ENCODE data around the gene CHAT.
A peak's percentile ranks its signal among the peaks of the same experiment; 100 is the strongest.

The CHAT gene

DNA sequence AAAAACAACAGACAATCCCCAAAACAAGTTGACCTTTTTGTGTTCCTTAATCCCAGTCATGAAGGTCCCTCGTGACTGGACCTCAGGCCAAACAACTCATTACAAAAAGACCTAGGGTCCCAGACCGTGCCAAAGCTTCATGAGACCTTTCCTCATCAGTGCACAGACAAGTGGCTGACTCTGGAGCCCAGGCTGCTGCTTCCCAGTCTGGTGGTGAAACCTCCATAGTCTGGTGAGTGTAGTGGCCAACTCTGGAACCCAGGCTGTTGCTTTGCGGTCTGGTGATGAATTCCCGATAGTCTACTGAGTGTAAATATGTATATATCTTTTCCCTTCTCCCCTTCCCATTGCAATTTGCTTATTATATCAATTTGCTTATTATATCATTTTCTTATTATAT is 25.9 kb upstream of the CHAT start:
- Histone ChIP-seq H3K18ac (ENCODE audit: low read depth in 1 of 2, low read length in 2 of 2) (no peak overlapping the region), H2BK5ac (ENCODE audit: low read depth, low read length, poor library complexity, severe bottlenecking) (no peak overlapping the region), H3K4me1 (ENCODE audit: control insufficient read depth, insufficient read depth, low read depth, low read length) (no peaks in the 10 kb centered on the region), H3K4me3 (ENCODE audit: insufficient read depth in 1 of 2, low read depth in 1 of 2, low read length in 2 of 2) (no peak overlapping the region), H3K4me2 (ENCODE audit: low read length, poor library complexity, severe bottlenecking) (no peak overlapping the region), H2BK120ac (ENCODE audit: low read depth, low read length) (no peak overlapping the region), H4K8ac (ENCODE audit: low read length) (no peak overlapping the region), H3K23ac (ENCODE audit: low read length in 2 of 2) (no peak overlapping the region), H2AK5ac (ENCODE audit: low read length, severe bottlenecking) (no peak overlapping the region), H2BK12ac (ENCODE audit: low read length in 2 of 2) (no peak overlapping the region), H3K79me1 (replicated peaks; ENCODE audit: low read length, poor library complexity, severe bottlenecking) (no peaks in the 10 kb centered on the region), H3K27me3 (ENCODE audit: control insufficient read depth in 1 of 2, insufficient read depth in 1 of 2, low read length in 2 of 2) (peaks cover 0 to 11% of the 10 kb centered on the region in 2 experiments), H3K27ac (ENCODE audit: low read length, poor library complexity, severe bottlenecking) (no peak overlapping the region), H3K4ac (ENCODE audit: low read depth in 1 of 2, low read length in 2 of 2) (no peak overlapping the region), H3K14ac (ENCODE audit: low read length in 2 of 2) (no peak overlapping the region), H3K9me3 (ENCODE audit: control insufficient read depth, low read length) (no peaks in the 10 kb centered on the region), H3K36me3 (ENCODE audit: control insufficient read depth in 1 of 2, insufficient read depth in 2 of 2, low read depth in 1 of 2, low read length in 2 of 2) (no peaks in the 10 kb centered on the region), H2AFZ (ENCODE audit: low read depth, low read length) (peak overlapping the region; percentile 14), H3K9ac (ENCODE audit: low read length) (no peak overlapping the region), H4K91ac (ENCODE audit: low read length) (no peak overlapping the region), H2BK15ac (ENCODE audit: low read depth, poor library complexity, severe bottlenecking) (no peak overlapping the region)
- DNase-seq: no peak
- 62% methylated on average over 2 of the region's 4 CpGs for WGBS

DNA sequence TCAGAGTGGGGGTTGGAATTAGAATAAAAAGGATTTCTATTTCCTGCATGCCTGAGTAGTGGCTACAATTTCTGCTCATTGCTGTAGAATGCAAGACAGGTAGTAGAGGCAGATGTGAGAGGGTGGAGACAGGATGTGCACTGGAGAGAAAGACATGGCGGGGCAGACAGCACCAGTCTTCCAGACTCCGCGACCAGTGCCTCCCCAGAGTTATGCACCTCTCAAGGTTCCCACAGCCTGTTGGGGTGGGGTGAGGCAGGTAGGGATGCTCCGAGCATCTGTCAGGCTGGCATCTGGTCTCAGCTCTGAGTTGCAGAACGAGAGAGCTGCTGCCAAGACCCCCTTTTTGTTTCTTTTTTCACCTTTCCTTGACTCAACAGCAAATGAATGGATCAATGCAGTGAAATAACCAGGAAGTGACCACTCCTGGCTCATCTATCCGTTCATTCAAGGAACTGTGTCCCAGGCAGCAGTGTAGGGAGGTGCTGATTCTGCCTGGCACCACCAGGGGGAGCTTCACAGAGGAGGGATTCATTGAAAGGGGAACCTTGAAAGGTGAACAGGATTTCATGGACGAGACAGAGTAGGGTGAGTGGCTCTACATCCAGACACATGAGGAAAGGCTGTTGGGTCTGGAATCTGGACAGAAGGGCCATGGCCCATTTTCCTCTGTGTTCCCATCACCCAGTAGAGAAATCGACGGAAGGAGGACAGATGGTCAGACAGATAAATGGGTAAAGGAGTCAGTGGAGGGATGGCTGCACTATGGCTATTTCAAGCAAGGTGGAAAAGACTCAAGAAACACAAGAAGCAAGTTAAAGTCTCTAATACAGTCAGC is 20.9 kb upstream of the CHAT start:
- Histone ChIP-seq H3K27ac (ENCODE audit: low read length, poor library complexity, severe bottlenecking) (no peak overlapping the region), H3K4me1 (ENCODE audit: control insufficient read depth, insufficient read depth, low read depth, low read length) (peaks cover 2% of the 10 kb centered on the region), H3K4ac (ENCODE audit: low read depth in 1 of 2, low read length in 2 of 2) (no peak overlapping the region), H3K9ac (ENCODE audit: low read length) (no peak overlapping the region), H2AFZ (ENCODE audit: low read depth, low read length) (no peak overlapping the region), H3K23ac (ENCODE audit: low read length in 2 of 2) (no peak overlapping the region), H3K14ac (ENCODE audit: low read length in 2 of 2) (no peak overlapping the region), H2BK12ac (ENCODE audit: low read length in 2 of 2) (no peak overlapping the region), H3K27me3 (ENCODE audit: control insufficient read depth in 1 of 2, insufficient read depth in 1 of 2, low read length in 2 of 2) (peaks cover 15 to 40% of the 10 kb centered on the region in 2 experiments), H3K79me1 (replicated peaks; ENCODE audit: low read length, poor library complexity, severe bottlenecking) (no peaks in the 10 kb centered on the region), H3K36me3 (ENCODE audit: control insufficient read depth in 1 of 2, insufficient read depth in 2 of 2, low read depth in 1 of 2, low read length in 2 of 2) (no peaks in the 10 kb centered on the region), H2BK120ac (ENCODE audit: low read depth, low read length) (no peak overlapping the region), H2BK5ac (ENCODE audit: low read depth, low read length, poor library complexity, severe bottlenecking) (no peak overlapping the region), H3K4me2 (ENCODE audit: low read length, poor library complexity, severe bottlenecking) (no peak overlapping the region), H4K8ac (ENCODE audit: low read length) (no peak overlapping the region), H2AK5ac (ENCODE audit: low read length, severe bottlenecking) (no peak overlapping the region), H4K91ac (ENCODE audit: low read length) (no peak overlapping the region), H3K18ac (ENCODE audit: low read depth in 1 of 2, low read length in 2 of 2) (no peak overlapping the region), H2BK15ac (ENCODE audit: low read depth, poor library complexity, severe bottlenecking) (no peak overlapping the region), H3K4me3 (ENCODE audit: insufficient read depth in 1 of 2, low read depth in 1 of 2, low read length in 2 of 2) (no peak overlapping the region), H3K9me3 (ENCODE audit: control insufficient read depth, low read length) (no peaks in the 10 kb centered on the region)
- peak; percentile 55 for DNase-seq
- WGBS: 41% methylated on average over 9 of the region's 9 CpGs

GRCh38 chr10:49593564-49593875 is 20.3 kb upstream of the CHAT start:
- no peaks in the 10 kb centered on the region for H3K36me3 ChIP-seq (ENCODE audit: control insufficient read depth in 1 of 2, insufficient read depth in 2 of 2, low read depth in 1 of 2, low read length in 2 of 2)
- peaks cover 2% of the 10 kb centered on the region for H3K4me1 ChIP-seq (ENCODE audit: control insufficient read depth, insufficient read depth, low read depth, low read length)
- no peak overlapping the region for H3K4me3 ChIP-seq (ENCODE audit: insufficient read depth in 1 of 2, low read depth in 1 of 2, low read length in 2 of 2)
- H3K79me1 ChIP-seq (replicated peaks; ENCODE audit: low read length, poor library complexity, severe bottlenecking): no peaks in the 10 kb centered on the region
- no peak overlapping the region for H3K27ac ChIP-seq (ENCODE audit: low read length, poor library complexity, severe bottlenecking)
- H3K9me3 ChIP-seq (ENCODE audit: control insufficient read depth, low read length): no peaks in the 10 kb centered on the region
- no peak overlapping the region for H2AFZ ChIP-seq (ENCODE audit: low read depth, low read length)
- no peak overlapping the region for H2BK12ac ChIP-seq (ENCODE audit: low read length in 2 of 2)
- no peak overlapping the region for H3K18ac ChIP-seq (ENCODE audit: low read depth in 1 of 2, low read length in 2 of 2)
- no peak for DNase-seq
- no peak overlapping the region for H2BK120ac ChIP-seq (ENCODE audit: low read depth, low read length)
- peaks cover 15 to 43% of the 10 kb centered on the region in 2 experiments for H3K27me3 ChIP-seq (ENCODE audit: control insufficient read depth in 1 of 2, insufficient read depth in 1 of 2, low read length in 2 of 2)
- H4K8ac ChIP-seq (ENCODE audit: low read length): no peak overlapping the region
- no peak overlapping the region for H3K23ac ChIP-seq (ENCODE audit: low read length in 2 of 2)
- H3K9ac ChIP-seq (ENCODE audit: low read length): no peak overlapping the region
- H2BK5ac ChIP-seq (ENCODE audit: low read depth, low read length, poor library complexity, severe bottlenecking): no peak overlapping the region
- no peak overlapping the region for H3K4ac ChIP-seq (ENCODE audit: low read depth in 1 of 2, low read length in 2 of 2)
- no peak overlapping the region for H2BK15ac ChIP-seq (ENCODE audit: low read depth, poor library complexity, severe bottlenecking)
- H2AK5ac ChIP-seq (ENCODE audit: low read length, severe bottlenecking): no peak overlapping the region
- H3K14ac ChIP-seq (ENCODE audit: low read length in 2 of 2): no peak overlapping the region
- H4K91ac ChIP-seq (ENCODE audit: low read length): no peak overlapping the region
- H3K4me2 ChIP-seq (ENCODE audit: low read length, poor library complexity, severe bottlenecking): no peak overlapping the region
- 86% methylated on average over 6 of the region's 6 CpGs for WGBS

DNA sequence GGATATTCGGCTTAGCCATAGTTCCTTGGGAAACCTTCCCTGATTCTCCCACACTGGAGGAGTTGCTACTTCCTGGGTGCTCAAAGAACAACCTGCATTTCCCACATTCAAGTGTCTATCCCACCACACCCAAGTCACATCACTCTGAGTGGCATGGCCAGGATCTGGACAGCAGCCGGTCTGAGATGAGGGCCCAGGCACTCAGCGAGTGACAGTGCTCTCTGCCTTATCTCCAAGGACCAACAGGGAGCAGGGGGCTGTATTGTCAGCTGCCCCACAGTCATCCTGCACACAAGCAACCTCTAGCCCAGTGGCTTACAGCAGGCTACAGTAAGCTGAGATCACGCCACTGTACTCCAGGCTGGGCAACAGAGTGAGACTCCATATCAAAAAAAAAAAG is 19.8 kb upstream of the CHAT start:
- no peaks in the 10 kb centered on the region for H3K79me1 ChIP-seq (replicated peaks; ENCODE audit: low read length, poor library complexity, severe bottlenecking)
- no peak overlapping the region for H2BK120ac ChIP-seq (ENCODE audit: low read depth, low read length)
- H3K23ac ChIP-seq (ENCODE audit: low read length in 2 of 2): no peak overlapping the region
- no peak overlapping the region for H2AFZ ChIP-seq (ENCODE audit: low read depth, low read length)
- H3K4me2 ChIP-seq (ENCODE audit: low read length, poor library complexity, severe bottlenecking): no peak overlapping the region
- no peak overlapping the region for H3K9ac ChIP-seq (ENCODE audit: low read length)
- H3K27me3 ChIP-seq (ENCODE audit: control insufficient read depth in 1 of 2, insufficient read depth in 1 of 2, low read length in 2 of 2): peaks cover 15 to 44% of the 10 kb centered on the region in 2 experiments
- no peak overlapping the region for H2BK15ac ChIP-seq (ENCODE audit: low read depth, poor library complexity, severe bottlenecking)
- H2BK5ac ChIP-seq (ENCODE audit: low read depth, low read length, poor library complexity, severe bottlenecking): no peak overlapping the region
- no peaks in the 10 kb centered on the region for H3K36me3 ChIP-seq (ENCODE audit: control insufficient read depth in 1 of 2, insufficient read depth in 2 of 2, low read depth in 1 of 2, low read length in 2 of 2)
- no peak overlapping the region for H3K14ac ChIP-seq (ENCODE audit: low read length in 2 of 2)
- no peak overlapping the region for H3K18ac ChIP-seq (ENCODE audit: low read depth in 1 of 2, low read length in 2 of 2)
- no peak for DNase-seq
- no peak overlapping the region for H2AK5ac ChIP-seq (ENCODE audit: low read length, severe bottlenecking)
- no peak overlapping the region for H3K27ac ChIP-seq (ENCODE audit: low read length, poor library complexity, severe bottlenecking)
- H4K8ac ChIP-seq (ENCODE audit: low read length): no peak overlapping the region
- H4K91ac ChIP-seq (ENCODE audit: low read length): no peak overlapping the region
- H2BK12ac ChIP-seq (ENCODE audit: low read length in 2 of 2): no peak overlapping the region
- peaks cover 3% of the 10 kb centered on the region for H3K4me1 ChIP-seq (ENCODE audit: control insufficient read depth, insufficient read depth, low read depth, low read length)
- no peaks in the 10 kb centered on the region for H3K9me3 ChIP-seq (ENCODE audit: control insufficient read depth, low read length)
- 58% methylated on average over 3 of the region's 4 CpGs for WGBS
- no peak overlapping the region for H3K4me3 ChIP-seq (ENCODE audit: insufficient read depth in 1 of 2, low read depth in 1 of 2, low read length in 2 of 2)
- no peak overlapping the region for H3K4ac ChIP-seq (ENCODE audit: low read depth in 1 of 2, low read length in 2 of 2)

Measured in mesenchymal stem cell (in vitro differentiated cells and primary cell).